Sigmoid colon (tissue), 3 donors: ENCODE results near the gene GBP2.

ENCODE experiments used
- CTCF ChIP-seq, 4 experiments: fragments of 450-650 bp in 3 of 4; fragments of 200-600 bp in 1 of 4; IDR thresholded peaks; one replicate each; pipeline ENCODE4 v1.5.1; 2016 to 2019; ENCODE audit warnings: antibody characterized with exemption in 4 of 4, mild to moderate bottlenecking in 3 of 4, moderate library complexity in 2 of 4
- POLR2A ChIP-seq, 2 donors: fragments of 450-650 bp; IDR thresholded peaks; one replicate each; pipeline ENCODE4 v1.6.1; 2016; ENCODE audit warnings: antibody characterized with exemption in 2 of 2, mild to moderate bottlenecking in 2 of 2, moderate library complexity in 2 of 2

GRCh38 chr1:89088572-89088971 lies 37.3 kb downstream of the GBP2 start:
- no peak for TF ChIP-seq CTCF (IDR thresholded peaks at IDR 0.05)
- TF ChIP-seq POLR2A (IDR thresholded peaks at IDR 0.05) = no peak
